HEK293T (cell line): ENCODE measurements around the gene NSD1.

ENCODE experiments used
- ARNT ChIP-seq: fragments of 450-650 bp; IDR thresholded peaks from 2 replicates; pipeline ENCODE4 v1.6.1; 2017; ENCODE audit warnings: mild to moderate bottlenecking
- BHLHE40 ChIP-seq: fragments of 450-650 bp; IDR thresholded peaks from 2 replicates; pipeline ENCODE4 v1.6.1; 2016; ENCODE audit warnings: mild to moderate bottlenecking, moderate library complexity, borderline replicate concordance
- ELF4 ChIP-seq: fragments of 450-650 bp; IDR thresholded peaks from 2 replicates; pipeline ENCODE4 v1.6.1; 2017; ENCODE audit warnings: antibody characterized with exemption
- FOXA1 ChIP-seq: fragments of 450-650 bp; IDR thresholded peaks from 2 replicates; pipeline ENCODE4 v1.6.1; 2016; ENCODE audit warnings: mild to moderate bottlenecking
- FOXK2 ChIP-seq: fragments of 450-650 bp; IDR thresholded peaks from 2 replicates; pipeline ENCODE4 v1.6.1; 2016; ENCODE audit warnings: mild to moderate bottlenecking
- FOXM1 ChIP-seq: fragments of 450-650 bp; IDR thresholded peaks from 2 replicates; pipeline ENCODE4 v1.6.1; 2017; ENCODE audit warnings: mild to moderate bottlenecking, borderline replicate concordance
- L3MBTL2 ChIP-seq: fragments of 450-650 bp; conservative IDR thresholded peaks from 2 replicates; pipeline ENCODE4 v1.6.1; 2016; ENCODE audit warnings: mild to moderate bottlenecking
- LEF1 ChIP-seq: fragments of 450-650 bp; IDR thresholded peaks from 2 replicates; pipeline ENCODE4 v1.6.1; 2017; ENCODE audit warnings: mild to moderate bottlenecking, borderline replicate concordance
- NFRKB ChIP-seq: fragments of 450-650 bp; IDR thresholded peaks from 2 replicates; pipeline ENCODE4 v1.6.1; 2016; ENCODE audit warnings: mild to moderate bottlenecking, moderate library complexity
- PKNOX1 ChIP-seq: fragments of 450-650 bp; IDR thresholded peaks from 2 replicates; pipeline ENCODE4 v1.6.1; 2016
- SP1 ChIP-seq: fragments of 450-650 bp; IDR thresholded peaks from 2 replicates; pipeline ENCODE4 v1.6.1; 2017
- SUZ12 ChIP-seq: fragments of 450-650 bp; IDR thresholded peaks from 2 replicates; pipeline ENCODE4 v1.6.1; 2016; ENCODE audit warnings: mild to moderate bottlenecking
- TARDBP ChIP-seq: fragments of 450-650 bp; IDR thresholded peaks from 2 replicates; pipeline ENCODE4 v1.6.1; 2016
- ZNF384 ChIP-seq: fragments of 450-650 bp; IDR thresholded peaks from 2 replicates; pipeline ENCODE4 v1.6.1; 2016

DNA sequence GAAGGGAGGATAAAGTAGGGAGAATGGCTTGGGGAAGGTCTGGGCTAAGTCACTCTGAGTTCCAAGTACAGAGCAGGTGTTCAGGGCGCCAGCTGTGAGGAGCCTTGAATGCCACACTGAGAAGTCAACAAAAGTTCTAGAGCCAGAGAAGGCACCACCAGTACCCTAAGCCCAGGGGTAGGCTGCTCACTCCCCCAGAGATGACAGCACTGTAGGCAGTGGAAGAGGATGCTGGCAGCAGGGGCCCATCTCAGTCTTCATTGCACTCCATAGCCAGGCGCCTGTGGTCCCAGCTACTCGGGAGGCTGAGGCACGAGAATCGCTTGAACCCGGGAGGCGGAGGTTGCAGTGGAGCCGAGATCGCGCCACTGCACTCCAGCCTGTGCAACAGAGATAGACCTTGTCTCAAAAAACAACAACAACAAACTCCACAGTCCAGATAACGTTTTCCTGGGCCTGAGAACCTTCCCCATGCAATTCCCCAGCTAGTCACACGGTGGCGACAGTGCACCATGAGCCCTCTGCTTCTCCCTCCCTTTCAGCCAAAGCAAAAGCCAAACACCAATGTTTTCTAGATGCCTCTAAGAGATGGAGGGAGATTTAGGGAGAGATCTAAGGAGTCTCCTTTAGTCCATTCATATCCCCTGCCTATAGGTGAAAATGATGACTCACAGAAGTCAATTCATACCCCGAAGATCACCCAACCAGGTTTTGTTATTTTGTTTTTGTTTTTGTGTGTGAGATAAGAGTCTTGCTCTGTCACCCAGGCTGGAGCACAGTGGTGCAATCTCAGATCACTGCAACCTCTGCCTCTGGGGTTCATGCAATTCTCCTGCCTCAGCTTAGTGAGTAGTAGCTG, 19.8 kb upstream of the NSD1 start:
- no peak for TF ChIP-seq SP1
- TF ChIP-seq NFRKB: no peak
- no peak for TF ChIP-seq BHLHE40
- TF ChIP-seq FOXM1: no peak
- no peak for TF ChIP-seq FOXA1
- no peak for TF ChIP-seq SUZ12
- no peak for TF ChIP-seq FOXK2
- TF ChIP-seq ARNT: no peak
- TF ChIP-seq ELF4: no peak
- TF ChIP-seq TARDBP: no peak
- no peak for TF ChIP-seq L3MBTL2
- TF ChIP-seq LEF1: no peak
- no peak for TF ChIP-seq PKNOX1
- no peak for TF ChIP-seq ZNF384
